T-helper 2 cell treated with Interferon-gamma antibody and Interleukin-4, amounts not matched to agents 5 μg/mL and 100 μg/mL, for 36 hours (primary cell): ENCODE data around the gene WDR76.
"Not testable (repeated sequence)": the region's sequence is repeated elsewhere in the genome, so short reads cannot be mapped to it uniquely, and the experiment has no call there.

Experiments
- DNase-seq: peaks from one replicate; pipeline ENCODE4 v3.0.0; 2021; ENCODE audit warnings: low spot score
- H3K27ac Mint-ChIP-seq: one replicate; pipeline ENCODE4 v1.8.0; 2021; ENCODE audit warnings: mild to moderate bottlenecking, mixed read lengths
- H3K27me3 Mint-ChIP-seq: one replicate; pipeline ENCODE4 v1.8.0; 2021; ENCODE audit warnings: low read depth, mixed read lengths
- H3K36me3 Mint-ChIP-seq: one replicate; pipeline ENCODE4 v1.8.0; 2021; ENCODE audit warnings: low read depth, mixed read lengths
- H3K4me1 Mint-ChIP-seq: one replicate; pipeline ENCODE4 v1.8.0; 2021; ENCODE audit warnings: low read depth, mixed read lengths
- H3K4me3 Mint-ChIP-seq: one replicate; pipeline ENCODE4 v1.8.0; 2022; ENCODE audit warnings: mild to moderate bottlenecking, moderate library complexity, mixed read lengths
- H3K9me3 Mint-ChIP-seq: one replicate; pipeline ENCODE4 v1.8.0; 2021; ENCODE audit warnings: mixed read lengths

The WDR76 gene

DNA sequence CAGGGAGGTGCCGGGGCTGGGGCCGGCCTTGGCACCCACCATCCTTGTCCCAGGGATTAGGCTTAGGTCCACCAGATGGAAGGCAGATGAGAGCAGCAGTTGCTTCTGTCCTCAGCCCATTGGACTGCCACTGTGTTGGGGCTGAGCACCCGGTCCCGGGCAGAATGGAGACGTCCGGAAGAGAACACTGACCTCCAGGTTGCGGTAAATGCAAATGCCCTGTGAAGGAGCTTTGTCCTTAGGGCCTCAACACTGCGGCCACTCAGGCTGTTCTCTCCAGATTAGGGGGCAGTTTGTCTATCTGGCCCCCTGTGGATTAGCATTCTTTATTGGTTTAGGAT is 26.9 kb upstream of the WDR76 start, which contains the start of gene SERINC4:
Gene SERINC4, minus strand, starts transcription at position 276 of the 341 bp plus-strand sequence. Its CDS starts 234 bp downstream, at position 42.
- Mint-ChIP-seq H3K27me3 (no peaks in the 10 kb centered on the region), H3K36me3 (peaks cover 64% of the 10 kb centered on the region), H3K9me3 (no peaks in the 10 kb centered on the region), H3K4me3 (peak within 1 kb of the TSS; percentile 98), H3K27ac (peak within 1 kb of the TSS; percentile 98), H3K4me1 (peaks cover 31% of the 10 kb centered on the region)
- no peak for DNase-seq

GRCh38 chr15:43800286-43801141 is 26.3 kb upstream of the WDR76 start, which contains the start of gene HYPK:
HYPK (plus strand) TSS chr15:43800599; CDS start chr15:43800623, 24 bp downstream.
- H3K27me3 Mint-ChIP-seq: no peaks in the 10 kb centered on the region
- DNase-seq: peak; percentile 87
- H3K27ac Mint-ChIP-seq: peak within 1 kb of the TSS; percentile 98
- no peaks in the 10 kb centered on the region for H3K9me3 Mint-ChIP-seq
- H3K4me3 Mint-ChIP-seq: peak within 1 kb of the TSS; percentile 98
- peaks cover 63% of the 10 kb centered on the region for H3K36me3 Mint-ChIP-seq
- H3K4me1 Mint-ChIP-seq: peaks cover 26% of the 10 kb centered on the region

GRCh38 chr15:43802676-43803075 is 24.1 kb upstream of the WDR76 start:
- H3K9me3 Mint-ChIP-seq, H3K27me3 Mint-ChIP-seq, H3K27ac Mint-ChIP-seq, H3K4me3 Mint-ChIP-seq, DNase-seq: not testable (repeated sequence)
- peaks cover 24% of the 10 kb centered on the region for H3K4me1 Mint-ChIP-seq
- H3K36me3 Mint-ChIP-seq: peaks cover 64% of the 10 kb centered on the region

DNA sequence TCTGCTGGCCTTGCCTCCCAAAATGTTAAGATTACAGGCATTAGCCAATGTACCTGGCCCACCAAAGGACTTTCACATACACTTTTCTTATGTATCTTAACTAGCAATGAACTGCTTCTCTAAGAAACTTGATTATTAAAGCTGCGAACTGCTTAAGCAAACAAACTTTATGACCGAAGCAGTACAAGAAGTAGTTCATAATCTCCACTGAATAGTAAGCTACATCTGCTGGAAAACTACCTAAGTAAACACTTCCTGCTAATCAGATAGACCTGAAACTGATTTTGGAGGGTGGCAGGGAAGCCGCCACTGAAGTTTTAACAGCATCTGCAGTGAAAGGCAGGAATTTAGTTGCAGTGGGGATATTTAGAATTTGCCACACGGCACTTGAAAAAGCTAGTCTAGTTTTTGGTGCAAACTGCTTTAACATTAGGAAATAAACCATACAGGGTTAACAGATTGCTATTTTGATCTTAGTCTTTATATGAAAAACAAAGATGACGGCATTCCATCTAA is 18.3 kb upstream of the WDR76 start:
- peaks cover 61% of the 10 kb centered on the region for H3K36me3 Mint-ChIP-seq
- no peak overlapping the region for H3K27ac Mint-ChIP-seq
- H3K4me1 Mint-ChIP-seq: peaks cover 9% of the 10 kb centered on the region
- no peaks in the 10 kb centered on the region for H3K27me3 Mint-ChIP-seq
- H3K9me3 Mint-ChIP-seq: no peaks in the 10 kb centered on the region
- H3K4me3 Mint-ChIP-seq: no peak overlapping the region
- DNase-seq: no peak

GRCh38 chr15:43808960-43809678 is 17.7 kb upstream of the WDR76 start:
- H3K27ac Mint-ChIP-seq: no peak overlapping the region
- no peaks in the 10 kb centered on the region for H3K9me3 Mint-ChIP-seq
- H3K4me1 Mint-ChIP-seq: peaks cover 9% of the 10 kb centered on the region
- no peak for DNase-seq
- H3K36me3 Mint-ChIP-seq: peaks cover 63% of the 10 kb centered on the region
- no peaks in the 10 kb centered on the region for H3K27me3 Mint-ChIP-seq
- no peak overlapping the region for H3K4me3 Mint-ChIP-seq

GRCh38 chr15:43815064-43815463 is 11.7 kb upstream of the WDR76 start:
- H3K27ac Mint-ChIP-seq: peak overlapping the region; percentile 17
- H3K9me3 Mint-ChIP-seq, H3K4me1 Mint-ChIP-seq, H3K4me3 Mint-ChIP-seq, DNase-seq, H3K27me3 Mint-ChIP-seq: not testable (repeated sequence)
- peaks cover 51% of the 10 kb centered on the region for H3K36me3 Mint-ChIP-seq

DNA sequence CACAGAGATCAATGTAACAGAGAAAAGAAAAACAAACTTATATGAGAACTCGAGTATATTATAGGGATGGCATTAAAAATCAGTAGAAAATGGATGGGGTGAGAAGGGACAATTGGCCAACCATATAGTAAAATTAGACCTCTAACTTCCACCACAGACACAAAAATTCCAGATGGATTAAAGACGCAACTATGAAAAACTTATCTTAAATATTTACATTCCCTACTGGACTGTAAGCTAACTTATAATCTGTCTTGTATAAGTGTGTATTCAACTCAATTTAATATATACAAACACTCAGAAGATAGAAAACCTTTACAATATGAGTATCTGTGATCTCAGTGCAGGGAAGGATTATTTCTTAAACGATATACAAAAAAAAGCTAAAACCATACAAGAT is 5.3 kb upstream of the WDR76 start:
- H3K4me3 Mint-ChIP-seq: peak overlapping the region; percentile 52
- no peaks in the 10 kb centered on the region for H3K27me3 Mint-ChIP-seq
- peaks cover 5% of the 10 kb centered on the region for H3K9me3 Mint-ChIP-seq
- H3K27ac Mint-ChIP-seq: peak overlapping the region; percentile 61
- no peak for DNase-seq
- peaks cover 21% of the 10 kb centered on the region for H3K4me1 Mint-ChIP-seq
- peaks cover 25% of the 10 kb centered on the region for H3K36me3 Mint-ChIP-seq

DNA sequence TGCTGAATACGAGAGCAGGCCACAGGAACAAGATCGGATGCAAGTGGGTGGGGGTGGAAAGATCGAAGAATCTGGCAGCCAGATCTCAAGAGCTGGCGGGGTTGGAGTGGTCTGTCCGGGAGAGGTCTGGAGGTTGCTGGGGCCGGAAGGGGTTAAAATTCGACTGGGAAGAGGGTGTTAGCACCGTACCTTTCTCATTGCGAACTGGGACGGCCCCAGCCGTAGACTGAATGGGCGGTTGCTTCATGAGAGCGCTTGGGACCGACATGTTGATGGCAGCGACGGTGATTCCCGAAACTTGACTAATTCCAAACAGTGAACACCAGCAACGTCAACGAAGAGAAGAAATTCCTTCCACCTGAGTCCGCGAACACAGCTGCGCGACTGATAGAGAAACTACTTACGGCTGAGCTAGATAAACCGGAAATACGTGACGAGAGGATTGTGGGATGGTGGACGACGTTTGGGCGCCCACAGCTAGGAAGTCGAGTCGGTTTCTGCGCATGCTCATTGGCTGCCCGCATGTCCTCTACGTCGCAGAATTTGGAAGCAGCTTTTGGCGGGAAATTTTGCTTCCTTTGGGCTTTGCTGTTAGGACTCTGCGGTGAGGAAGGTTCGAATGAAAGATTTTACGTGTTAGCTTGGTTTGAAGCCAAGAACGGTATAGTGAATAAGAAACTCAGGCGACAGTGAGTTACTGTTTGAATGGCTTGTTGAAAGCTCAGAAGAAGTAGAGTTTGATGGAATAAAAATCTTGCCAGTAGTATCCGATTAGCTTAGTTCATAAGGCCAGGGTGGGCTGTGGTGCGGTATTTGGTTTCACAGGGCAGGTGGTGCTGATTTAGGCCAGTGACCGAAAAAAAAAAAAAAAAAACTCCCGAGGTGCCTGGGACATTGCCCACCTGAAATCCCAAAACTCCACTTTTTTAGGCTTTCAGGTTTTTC is 2.2 kb upstream of the WDR76 start, which contains the start of gene MFAP1:
Gene MFAP1, minus strand, starts transcription at position 389 of the 945 bp plus-strand sequence. Its CDS starts 121 bp downstream, at position 268.
- peaks cover 5% of the 10 kb centered on the region for H3K9me3 Mint-ChIP-seq
- peaks cover 31% of the 10 kb centered on the region for H3K4me1 Mint-ChIP-seq
- H3K4me3 Mint-ChIP-seq: peak within 1 kb of the TSS; percentile 98

DNA sequence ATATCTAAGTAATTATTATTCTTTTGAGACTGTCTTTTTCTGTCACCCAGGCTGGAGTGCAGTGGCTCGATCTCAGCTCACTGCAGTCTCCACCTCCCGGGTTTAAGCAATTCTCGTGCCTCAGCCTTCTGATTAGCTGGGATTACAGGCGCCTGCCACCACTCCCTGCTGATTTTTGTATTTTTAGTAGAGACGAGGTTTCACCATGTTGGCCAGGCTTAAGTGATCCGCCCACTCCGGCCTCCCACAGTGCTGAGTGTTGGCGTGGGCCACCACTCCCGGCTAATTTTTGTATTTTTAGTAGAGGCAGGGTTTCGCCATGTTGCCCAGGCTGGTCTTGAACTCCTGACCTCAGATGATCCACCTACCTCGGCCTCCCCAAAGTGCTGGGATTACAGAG is 1.5 kb upstream of the WDR76 start:
- peaks cover 41% of the 10 kb centered on the region for H3K36me3 Mint-ChIP-seq
- H3K9me3 Mint-ChIP-seq, DNase-seq, H3K27me3 Mint-ChIP-seq: not testable (repeated sequence)
- peak overlapping the region; percentile 99 for H3K27ac Mint-ChIP-seq
- peak overlapping the region; percentile 18 for H3K4me3 Mint-ChIP-seq
- peaks cover 36% of the 10 kb centered on the region for H3K4me1 Mint-ChIP-seq

More for the DNA sequence above, 2.2 kb upstream of the WDR76 start, which contains the start of gene MFAP1:
- H3K27ac Mint-ChIP-seq: peak within 1 kb of the TSS; percentile 99
- H3K36me3 Mint-ChIP-seq: peaks cover 36% of the 10 kb centered on the region
- H3K27me3 Mint-ChIP-seq: no peaks in the 10 kb centered on the region
- DNase-seq: peak; percentile 91

GRCh38 chr15:43826029-43826507 is 734 bp upstream of the WDR76 start:
- Mint-ChIP-seq H3K9me3 (peaks cover 5% of the 10 kb centered on the region), H3K27me3 (no peaks in the 10 kb centered on the region), H3K4me3 (peak overlapping the region; percentile 97), H3K36me3 (peaks cover 41% of the 10 kb centered on the region), H3K27ac (peak overlapping the region; percentile 99), H3K4me1 (peaks cover 36% of the 10 kb centered on the region)
- DNase-seq: no peak

- no peaks in the 10 kb centered on the region for H3K27me3 Mint-ChIP-seq
- H3K9me3 Mint-ChIP-seq: peaks cover 5% of the 10 kb centered on the region
- peak; percentile 22 for DNase-seq
- H3K4me1 Mint-ChIP-seq: peaks cover 35% of the 10 kb centered on the region
- peaks cover 46% of the 10 kb centered on the region for H3K36me3 Mint-ChIP-seq
- H3K27ac Mint-ChIP-seq: peak overlapping the region; percentile 99
- peak overlapping the region; percentile 97 for H3K4me3 Mint-ChIP-seq
Measured at GRCh38 chr15:43828061-43828657, 1.4 kb downstream of the WDR76 start.

DNA sequence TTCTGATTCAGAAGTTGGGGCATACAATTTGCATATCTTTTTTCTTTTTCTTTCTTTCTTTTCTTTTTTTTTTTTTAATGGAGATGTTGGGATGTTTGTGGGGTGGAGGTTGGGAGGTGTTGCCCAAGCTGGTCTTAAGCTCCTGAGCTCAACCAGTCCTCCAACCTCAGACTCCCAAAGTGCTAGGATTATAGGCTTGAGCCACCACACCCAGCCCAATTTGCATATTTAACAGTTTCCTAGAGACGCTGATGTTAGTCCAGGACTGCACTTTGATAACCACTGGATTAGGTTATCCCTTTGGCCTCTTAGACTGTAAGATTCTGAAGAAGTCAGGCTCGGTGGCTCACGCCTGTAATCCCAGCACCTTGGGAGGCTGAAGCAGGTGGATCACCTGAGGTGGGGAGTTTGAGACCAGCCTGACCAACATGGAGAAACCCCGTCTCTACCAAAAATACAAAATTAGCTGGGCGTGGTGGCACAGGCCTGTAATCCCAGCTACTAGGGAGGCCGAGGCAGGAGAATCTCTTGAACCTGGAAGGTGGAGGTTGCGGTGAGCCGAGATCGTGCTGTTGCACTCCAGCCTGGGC is 3.2 kb downstream of the WDR76 start:
- DNase-seq, H3K9me3 Mint-ChIP-seq, H3K27me3 Mint-ChIP-seq: not testable (repeated sequence)
- Mint-ChIP-seq H3K4me3 (peak overlapping the region; percentile 97), H3K36me3 (peaks cover 49% of the 10 kb centered on the region), H3K27ac (peak overlapping the region; percentile 65), H3K4me1 (peaks cover 28% of the 10 kb centered on the region)
